ENCODE results near the gene NUP93. TPM values are rescaled to one million over a fixed set of nuclear protein-coding genes. Genes with fewer than 3 reads are reported as not detected.

The NUP93 gene
- polyA plus RNA-seq, 1 donor from 2014 or later = 237 TPM

GRCh38 chr16:56748826-56749225, 18.9 kb downstream of the NUP93 start:
- no peaks in the 10 kb centered on the region for H4K20me1 ChIP-seq (ENCODE audit: insufficient read depth)
- no peak overlapping the region for H3K4me3 ChIP-seq (ENCODE audit: low read length)
- no peaks in the 10 kb centered on the region for H3K9me2 ChIP-seq (ENCODE audit: insufficient read depth, low read length)
- H3K4me2 ChIP-seq (ENCODE audit: low read length) = no peak overlapping the region
- H3F3A ChIP-seq (ENCODE audit: insufficient read depth, low read length, poor library complexity, severe bottlenecking) = no peaks in the 10 kb centered on the region
- H3K79me2 ChIP-seq (replicated peaks; ENCODE audit: insufficient read depth, low read length) = peaks cover 10% of the 10 kb centered on the region
- TF ChIP-seq REST (IDR thresholded peaks at IDR 0.05; ENCODE audit: borderline replicate concordance) (no peak), RAD21 (conservative IDR thresholded peaks at IDR 0.05) (no peak), EZH2 (IDR thresholded peaks at IDR 0.05; ENCODE audit: borderline replicate concordance, insufficient read depth, low read length, poor library complexity, severe bottlenecking) (no peak), EP300 (conservative IDR thresholded peaks at IDR 0.05; ENCODE audit: poor library complexity, severe bottlenecking) (no peak), POLR2AphosphoS5 (IDR thresholded peaks at IDR 0.05) (no peak), CTCF (IDR thresholded peaks at IDR 0.05; ENCODE audit: poor library complexity, severe bottlenecking) (no peak)
- no peak overlapping the region for H3K9ac ChIP-seq (ENCODE audit: low read length)
- no peaks in the 10 kb centered on the region for H3K27me3 ChIP-seq (ENCODE audit: insufficient read depth, low read depth, low read length)
- peaks cover 8% of the 10 kb centered on the region for H3K36me3 ChIP-seq (ENCODE audit: insufficient read depth, low read length)
- no peaks in the 10 kb centered on the region for H3K9me3 ChIP-seq (ENCODE audit: low read length)
- H2AFZ ChIP-seq (ENCODE audit: low read depth, low read length) = no peak overlapping the region
- H3K27ac ChIP-seq (ENCODE audit: low read length) = no peak overlapping the region

- Histone ChIP-seq H3K9me2 (ENCODE audit: insufficient read depth, low read length) (no peaks in the 10 kb centered on the region), H3F3A (ENCODE audit: insufficient read depth, low read length, poor library complexity, severe bottlenecking) (no peaks in the 10 kb centered on the region), H3K4me3 (ENCODE audit: low read length) (no peak overlapping the region), H3K4me2 (ENCODE audit: low read length) (no peak overlapping the region), H3K9ac (ENCODE audit: low read length) (no peak overlapping the region), H3K27me3 (ENCODE audit: insufficient read depth, low read depth, low read length) (no peaks in the 10 kb centered on the region), H3K79me2 (replicated peaks; ENCODE audit: insufficient read depth, low read length) (peaks cover 10% of the 10 kb centered on the region), H3K9me3 (ENCODE audit: low read length) (no peaks in the 10 kb centered on the region), H3K36me3 (ENCODE audit: insufficient read depth, low read length) (peaks cover 8% of the 10 kb centered on the region), H4K20me1 (ENCODE audit: insufficient read depth) (no peaks in the 10 kb centered on the region), H2AFZ (ENCODE audit: low read depth, low read length) (no peak overlapping the region), H3K27ac (ENCODE audit: low read length) (no peak overlapping the region)
- TF ChIP-seq EP300 (conservative IDR thresholded peaks at IDR 0.05; ENCODE audit: poor library complexity, severe bottlenecking) = no peak
- TF ChIP-seq SMC3 (conservative IDR thresholded peaks at IDR 0.05; ENCODE audit: poor library complexity) = no peak
- TF ChIP-seq REST (IDR thresholded peaks at IDR 0.05; ENCODE audit: borderline replicate concordance) = no peak
- TF ChIP-seq TAF1 (IDR thresholded peaks at IDR 0.05; ENCODE audit: low read depth) = no peak
- no peak for TF ChIP-seq EZH2 (IDR thresholded peaks at IDR 0.05; ENCODE audit: borderline replicate concordance, insufficient read depth, low read length, poor library complexity, severe bottlenecking)
- no peak for TF ChIP-seq CTCF (IDR thresholded peaks at IDR 0.05; ENCODE audit: poor library complexity, severe bottlenecking)
- no peak for TF ChIP-seq POLR2AphosphoS5 (IDR thresholded peaks at IDR 0.05)
- TF ChIP-seq MXI1 (conservative IDR thresholded peaks at IDR 0.05; ENCODE audit: poor library complexity, severe bottlenecking) = no peak
- no peak for TF ChIP-seq RAD21 (conservative IDR thresholded peaks at IDR 0.05)
Measured at GRCh38 chr16:56749672-56750491, 20.0 kb downstream of the NUP93 start.
